Measurements from ENCODE around the gene UQCRQ.

- TF ChIP-seq CTCF (IDR thresholded peaks at IDR 0.05), result no peak
- TF ChIP-seq EZH2 (IDR thresholded peaks at IDR 0.05; ENCODE audit: borderline replicate concordance, insufficient read depth, low read depth, low read length, poor library complexity, severe bottlenecking), result no peak
Observed at GRCh38 chr5:132887283-132887682, 20.8 kb downstream of the UQCRQ start.
